Activated CD4-positive, alpha-beta T cell treated with anti-CD3 and anti-CD28 coated beads, Interleukin-2, Interleukin-6, amounts not matched to agents 100 ng/mL and 50 ng/mL, durations not matched to agents 16 hours and 8 hours (primary cell): ENCODE results near the gene MUC5B.
"Not testable (repeated sequence)": the region's sequence is repeated elsewhere in the genome, so short reads cannot be mapped to it uniquely, and the experiment has no call there.

Source experiments
- DNase-seq: peaks from one replicate; pipeline ENCODE4 v3.0.0-alpha.2; 2020

MUC5B gene, protein sequence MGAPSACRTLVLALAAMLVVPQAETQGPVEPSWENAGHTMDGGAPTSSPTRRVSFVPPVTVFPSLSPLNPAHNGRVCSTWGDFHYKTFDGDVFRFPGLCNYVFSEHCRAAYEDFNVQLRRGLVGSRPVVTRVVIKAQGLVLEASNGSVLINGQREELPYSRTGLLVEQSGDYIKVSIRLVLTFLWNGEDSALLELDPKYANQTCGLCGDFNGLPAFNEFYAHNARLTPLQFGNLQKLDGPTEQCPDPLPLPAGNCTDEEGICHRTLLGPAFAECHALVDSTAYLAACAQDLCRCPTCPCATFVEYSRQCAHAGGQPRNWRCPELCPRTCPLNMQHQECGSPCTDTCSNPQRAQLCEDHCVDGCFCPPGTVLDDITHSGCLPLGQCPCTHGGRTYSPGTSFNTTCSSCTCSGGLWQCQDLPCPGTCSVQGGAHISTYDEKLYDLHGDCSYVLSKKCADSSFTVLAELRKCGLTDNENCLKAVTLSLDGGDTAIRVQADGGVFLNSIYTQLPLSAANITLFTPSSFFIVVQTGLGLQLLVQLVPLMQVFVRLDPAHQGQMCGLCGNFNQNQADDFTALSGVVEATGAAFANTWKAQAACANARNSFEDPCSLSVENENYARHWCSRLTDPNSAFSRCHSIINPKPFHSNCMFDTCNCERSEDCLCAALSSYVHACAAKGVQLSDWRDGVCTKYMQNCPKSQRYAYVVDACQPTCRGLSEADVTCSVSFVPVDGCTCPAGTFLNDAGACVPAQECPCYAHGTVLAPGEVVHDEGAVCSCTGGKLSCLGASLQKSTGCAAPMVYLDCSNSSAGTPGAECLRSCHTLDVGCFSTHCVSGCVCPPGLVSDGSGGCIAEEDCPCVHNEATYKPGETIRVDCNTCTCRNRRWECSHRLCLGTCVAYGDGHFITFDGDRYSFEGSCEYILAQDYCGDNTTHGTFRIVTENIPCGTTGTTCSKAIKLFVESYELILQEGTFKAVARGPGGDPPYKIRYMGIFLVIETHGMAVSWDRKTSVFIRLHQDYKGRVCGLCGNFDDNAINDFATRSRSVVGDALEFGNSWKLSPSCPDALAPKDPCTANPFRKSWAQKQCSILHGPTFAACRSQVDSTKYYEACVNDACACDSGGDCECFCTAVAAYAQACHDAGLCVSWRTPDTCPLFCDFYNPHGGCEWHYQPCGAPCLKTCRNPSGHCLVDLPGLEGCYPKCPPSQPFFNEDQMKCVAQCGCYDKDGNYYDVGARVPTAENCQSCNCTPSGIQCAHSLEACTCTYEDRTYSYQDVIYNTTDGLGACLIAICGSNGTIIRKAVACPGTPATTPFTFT (N-terminal part only)

DNA sequence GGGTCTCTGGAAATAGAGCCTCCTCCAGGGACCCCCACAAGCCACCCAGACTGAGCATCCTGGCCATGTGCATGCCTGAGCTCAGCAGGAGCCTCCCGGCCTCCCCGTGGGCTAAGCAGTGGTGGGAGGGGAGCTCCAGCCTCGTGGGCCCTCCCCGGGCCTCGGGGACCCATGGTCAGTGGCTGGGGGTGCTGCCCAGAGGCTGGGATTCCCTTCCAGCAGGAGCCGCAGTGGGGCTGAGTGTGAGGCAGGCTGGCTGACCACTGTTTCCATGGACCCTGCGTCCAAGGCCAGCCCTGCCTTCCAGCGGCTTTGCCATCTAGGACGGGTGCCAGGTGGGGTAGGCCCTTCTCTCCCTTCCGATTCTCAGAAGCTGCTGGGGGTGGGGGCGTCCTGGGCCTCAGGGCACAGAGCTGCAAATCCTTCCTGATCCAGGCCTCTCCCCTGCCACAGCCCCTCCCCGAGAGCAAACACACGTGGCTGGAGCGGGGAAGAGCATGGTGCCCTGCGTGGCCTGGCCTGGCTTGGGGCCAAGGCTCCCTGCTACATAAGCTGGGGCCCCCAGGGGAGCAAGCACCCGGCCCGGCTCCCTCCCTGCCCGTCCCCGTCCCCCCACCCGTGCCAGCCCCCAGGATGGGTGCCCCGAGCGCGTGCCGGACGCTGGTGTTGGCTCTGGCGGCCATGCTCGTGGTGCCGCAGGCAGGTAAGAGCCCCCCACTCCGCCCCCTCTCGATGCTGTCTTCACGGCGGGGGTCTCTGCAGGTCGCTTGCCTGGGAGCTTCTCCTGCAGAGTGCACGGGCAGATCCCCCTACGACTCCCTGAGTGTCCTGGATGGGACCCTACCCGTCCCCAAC, at the start of gene MUC5B:
Gene MUC5B, plus strand, starts transcription at position 576 of the 855 bp plus-strand sequence. Its CDS starts 58 bp downstream, at position 634.
- DNase-seq = no peak

DNA sequence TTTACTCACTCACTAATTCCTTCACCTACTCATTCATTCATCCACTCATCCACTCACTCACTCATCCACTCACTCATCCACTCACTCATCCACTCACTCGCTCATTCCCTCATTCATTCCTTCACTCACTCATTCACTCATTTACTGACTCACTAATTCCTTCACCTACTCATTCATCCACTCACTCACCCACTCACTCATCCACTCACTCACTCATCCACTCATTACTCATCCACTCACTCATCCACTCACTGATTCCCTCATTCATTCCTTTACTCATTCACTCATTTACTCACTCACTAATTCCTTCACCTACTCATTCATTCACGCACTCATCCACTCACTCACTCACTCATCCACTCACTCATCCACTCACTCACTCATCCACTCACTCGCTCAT, 49.5 kb upstream of the MUC5B start:
- DNase-seq = not testable (repeated sequence)

DNA sequence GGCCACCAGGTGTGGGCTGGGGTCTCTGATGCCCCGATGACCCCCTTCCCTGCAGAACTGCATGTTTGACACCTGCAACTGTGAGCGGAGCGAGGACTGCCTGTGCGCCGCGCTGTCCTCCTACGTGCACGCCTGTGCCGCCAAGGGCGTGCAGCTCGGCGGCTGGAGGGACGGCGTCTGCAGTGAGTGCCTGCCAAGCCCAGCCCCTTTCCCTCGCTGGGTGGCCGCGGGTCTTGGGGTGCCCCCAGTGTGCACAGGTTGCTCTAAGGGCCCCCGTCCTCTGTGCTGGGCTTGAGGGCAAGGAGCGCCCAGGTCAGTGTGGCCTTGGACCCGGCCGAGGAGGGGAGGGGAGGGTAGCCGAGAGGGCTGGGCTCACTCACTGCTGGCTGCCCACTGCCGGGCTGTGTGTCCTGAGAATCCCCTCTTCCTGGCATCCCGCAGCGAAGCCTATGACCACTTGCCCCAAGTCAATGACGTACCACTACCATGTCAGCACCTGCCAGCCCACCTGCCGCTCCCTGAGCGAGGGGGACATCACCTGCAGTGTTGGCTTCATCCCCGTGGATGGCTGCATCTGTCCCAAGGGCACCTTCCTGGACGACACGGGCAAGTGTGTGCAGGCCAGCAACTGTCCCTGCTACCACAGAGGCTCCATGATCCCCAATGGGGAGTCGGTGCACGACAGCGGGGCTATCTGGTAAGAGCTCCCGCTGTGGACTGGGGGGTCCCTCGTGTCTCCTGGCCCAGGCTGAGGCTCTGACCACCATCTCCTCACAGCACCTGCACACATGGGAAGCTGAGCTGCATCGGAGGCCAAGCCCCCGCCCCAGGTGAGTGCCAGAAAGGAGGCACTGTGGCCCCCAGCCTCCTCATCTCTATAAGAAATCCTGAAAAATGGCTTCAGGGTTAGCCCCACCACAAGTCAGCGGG, 48.2 kb upstream of the MUC5B start:
- DNase-seq = no peak

GRCh38 chr11:1175461-1176223, 47.2 kb upstream of the MUC5B start:
- DNase-seq = no peak

DNA sequence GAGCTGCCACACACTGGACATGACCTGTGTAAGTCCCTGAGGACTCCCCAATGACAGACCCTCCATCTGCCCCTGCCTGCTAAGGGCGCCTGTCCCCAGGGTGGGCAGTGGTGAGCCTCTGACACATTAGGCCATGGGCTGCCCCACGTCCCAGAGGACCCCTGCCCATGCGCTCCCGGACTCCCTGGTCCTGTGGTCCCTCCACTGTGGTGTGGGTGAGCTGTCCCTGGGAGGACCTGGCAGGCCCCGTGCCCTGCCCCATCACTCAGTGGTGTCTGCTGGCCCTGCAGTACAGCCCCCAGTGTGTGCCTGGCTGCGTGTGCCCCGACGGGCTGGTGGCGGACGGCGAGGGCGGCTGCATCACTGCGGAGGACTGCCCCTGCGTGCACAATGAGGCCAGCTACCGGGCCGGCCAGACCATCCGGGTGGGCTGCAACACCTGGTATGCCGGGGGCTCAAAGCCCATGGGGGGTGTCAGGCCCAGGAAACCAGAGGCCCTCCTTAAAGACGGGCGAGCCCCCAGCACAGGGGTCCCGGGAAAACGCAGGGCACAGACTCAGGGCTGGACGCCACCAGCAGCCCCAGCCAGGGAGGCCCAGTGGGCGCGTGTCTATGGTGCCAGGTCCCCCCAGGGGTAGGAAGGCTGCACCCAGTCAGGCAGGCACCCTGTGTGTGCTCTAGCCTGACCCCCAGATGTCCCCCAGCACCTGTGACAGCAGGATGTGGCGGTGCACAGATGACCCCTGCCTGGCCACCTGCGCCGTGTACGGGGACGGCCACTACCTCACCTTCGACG, 46.4 kb upstream of the MUC5B start:
- no peak for DNase-seq

DNA sequence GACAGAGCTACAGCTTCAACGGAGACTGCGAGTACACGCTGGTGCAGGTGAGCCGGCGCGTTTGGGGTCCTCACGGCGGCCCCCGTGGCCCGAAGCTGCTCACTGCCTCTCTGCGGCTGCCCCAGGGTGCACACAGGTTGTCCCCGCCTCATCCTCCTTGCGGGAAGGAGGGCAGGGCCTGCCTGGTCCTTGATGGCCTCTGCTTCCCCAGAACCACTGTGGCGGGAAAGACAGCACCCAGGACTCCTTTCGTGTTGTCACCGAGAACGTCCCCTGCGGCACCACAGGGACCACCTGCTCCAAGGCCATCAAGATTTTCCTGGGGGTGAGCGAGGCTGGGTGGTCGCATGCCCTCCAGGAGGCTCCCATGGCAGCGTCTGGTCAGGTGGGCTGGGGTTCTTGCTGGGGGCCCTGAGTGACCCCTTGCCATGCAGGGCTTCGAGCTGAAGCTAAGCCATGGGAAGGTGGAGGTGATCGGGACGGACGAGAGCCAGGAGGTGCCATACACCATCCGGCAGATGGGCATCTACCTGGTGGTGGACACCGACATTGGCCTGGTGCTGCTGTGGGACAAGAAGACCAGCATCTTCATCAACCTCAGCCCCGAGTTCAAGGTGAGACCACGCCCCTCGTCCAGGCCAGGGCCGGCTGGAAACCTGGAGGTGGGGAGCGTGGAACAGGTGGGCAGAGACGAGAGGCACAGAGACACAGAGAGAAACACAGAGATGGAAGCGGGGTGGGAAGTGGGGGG, 45.7 kb upstream of the MUC5B start:
- DNase-seq = no peak

- DNase-seq = no peak
Observed at GRCh38 chr11:1177771-1178090, 45.1 kb upstream of the MUC5B start.

- no peak for DNase-seq
Observed at GRCh38 chr11:1178201-1178885, 44.5 kb upstream of the MUC5B start.

DNA sequence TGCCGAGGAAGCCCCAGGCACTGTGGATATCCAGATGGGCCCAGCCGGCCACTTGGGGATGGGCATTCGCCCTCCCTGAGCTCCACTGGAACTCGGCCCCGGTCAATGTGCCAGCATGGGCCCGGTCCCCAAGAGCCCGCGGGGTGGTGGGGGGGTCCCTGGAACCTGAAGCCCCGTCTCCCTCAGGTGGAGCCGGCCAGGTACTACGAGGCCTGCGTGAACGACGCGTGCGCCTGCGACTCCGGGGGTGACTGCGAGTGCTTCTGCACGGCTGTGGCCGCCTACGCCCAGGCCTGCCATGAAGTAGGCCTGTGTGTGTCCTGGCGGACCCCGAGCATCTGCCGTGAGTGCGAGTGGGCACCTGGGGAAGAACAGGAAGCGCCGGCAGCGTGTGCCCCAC, 44.0 kb upstream of the MUC5B start:
- no peak for DNase-seq

DNA sequence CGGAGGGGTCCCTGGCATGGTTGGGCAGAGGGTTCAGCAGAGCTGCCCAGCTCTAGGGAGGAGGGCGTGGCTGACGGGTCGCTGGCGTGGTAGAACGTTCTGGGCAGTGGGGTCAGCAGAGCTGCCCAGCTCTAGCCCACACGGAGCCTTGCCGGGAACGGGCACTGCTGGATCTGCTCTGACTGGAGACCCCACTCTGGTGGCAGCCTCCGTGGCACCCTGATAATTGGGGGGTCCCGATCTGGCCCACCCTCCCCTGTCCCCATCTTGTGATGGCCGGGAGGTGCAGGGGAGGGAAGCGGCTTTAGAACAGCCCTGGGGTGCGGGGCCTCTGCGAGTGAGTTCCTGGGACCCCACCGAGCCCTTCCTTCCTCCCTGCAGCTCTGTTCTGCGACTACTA, 43.2 kb upstream of the MUC5B start:
- DNase-seq = no peak

- no peak for DNase-seq
Observed at GRCh38 chr11:1180171-1180570, 42.7 kb upstream of the MUC5B start.

GRCh38 chr11:1180947-1181391, 41.9 kb upstream of the MUC5B start:
- DNase-seq = no peak

GRCh38 chr11:1181420-1181819, 41.4 kb upstream of the MUC5B start:
- no peak for DNase-seq

DNA sequence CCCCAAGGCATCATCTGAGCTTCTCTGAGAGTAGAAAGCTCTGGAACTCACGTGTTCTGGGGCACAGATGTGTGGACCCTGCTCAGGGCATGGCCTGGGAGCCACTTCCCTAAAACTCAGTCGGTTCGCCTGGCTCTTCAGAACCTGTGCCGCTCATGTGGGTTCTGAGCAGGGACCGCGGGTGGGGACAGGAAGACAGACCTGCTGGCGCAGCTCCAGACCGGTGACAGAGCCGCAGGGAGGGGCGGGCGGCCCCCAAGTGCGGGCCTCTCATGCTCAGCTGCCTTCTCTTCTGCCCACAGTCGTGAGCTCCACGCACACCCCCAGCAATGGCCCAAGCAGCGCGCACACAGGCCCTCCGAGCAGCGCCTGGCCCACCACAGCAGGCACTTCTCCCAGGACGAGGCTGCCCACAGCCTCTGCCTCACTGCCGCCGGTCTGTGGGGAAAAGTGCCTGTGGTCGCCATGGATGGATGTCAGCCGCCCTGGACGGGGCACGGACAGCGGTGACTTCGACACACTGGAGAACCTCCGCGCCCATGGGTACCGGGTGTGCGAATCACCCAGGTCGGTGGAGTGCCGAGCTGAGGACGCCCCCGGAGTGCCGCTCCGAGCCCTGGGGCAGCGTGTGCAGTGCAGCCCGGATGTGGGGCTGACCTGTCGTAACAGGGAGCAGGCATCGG, 40.9 kb upstream of the MUC5B start:
- no peak for DNase-seq

DNA sequence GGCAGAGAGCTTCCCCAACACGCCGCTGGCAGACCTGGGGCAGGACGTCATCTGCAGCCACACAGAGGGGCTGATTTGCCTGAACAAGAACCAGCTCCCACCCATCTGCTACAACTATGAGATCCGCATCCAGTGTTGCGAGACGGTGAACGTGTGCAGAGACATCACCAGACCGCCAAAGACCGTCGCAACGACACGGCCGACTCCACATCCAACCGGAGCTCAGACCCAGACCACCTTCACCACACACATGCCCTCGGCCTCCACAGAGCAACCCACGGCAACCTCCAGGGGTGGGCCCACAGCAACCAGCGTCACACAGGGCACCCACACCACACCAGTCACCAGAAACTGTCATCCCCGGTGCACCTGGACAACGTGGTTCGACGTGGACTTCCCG, 38.7 kb upstream of the MUC5B start:
- not testable (repeated sequence) for DNase-seq

DNA sequence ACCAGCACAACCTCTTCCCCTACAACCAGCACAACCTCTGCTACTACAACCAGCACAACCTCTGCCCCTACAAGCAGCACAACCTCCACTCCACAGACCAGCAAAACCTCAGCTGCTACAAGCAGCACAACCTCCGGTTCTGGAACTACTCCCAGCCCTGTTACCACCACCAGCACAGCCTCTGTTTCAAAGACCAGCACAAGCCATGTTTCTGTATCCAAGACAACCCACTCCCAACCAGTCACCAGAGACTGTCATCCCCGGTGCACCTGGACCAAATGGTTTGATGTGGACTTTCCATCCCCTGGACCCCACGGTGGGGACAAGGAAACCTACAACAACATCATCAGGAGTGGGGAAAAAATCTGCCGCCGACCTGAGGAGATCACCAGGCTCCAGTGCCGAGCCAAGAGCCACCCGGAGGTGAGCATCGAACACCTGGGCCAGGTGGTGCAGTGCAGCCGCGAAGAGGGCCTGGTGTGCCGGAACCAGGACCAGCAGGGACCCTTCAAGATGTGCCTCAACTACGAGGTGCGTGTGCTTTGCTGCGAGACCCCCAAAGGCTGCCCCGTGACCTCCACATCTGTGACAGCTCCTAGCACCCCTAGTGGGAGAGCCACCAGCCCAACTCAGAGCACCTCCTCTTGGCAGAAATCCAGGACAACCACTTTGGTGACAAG, 34.3 kb upstream of the MUC5B start:
- not testable (repeated sequence) for DNase-seq

GRCh38 chr11:1189816-1190215, 33.0 kb upstream of the MUC5B start:
- DNase-seq = not testable (repeated sequence)
